Cardiac ventricle fibroblast (primary cell): ENCODE measurements around the gene SF3A2. TPM values are rescaled to one million over a fixed set of nuclear protein-coding genes. Genes with fewer than 3 reads are reported as not detected.

ENCODE experiments used
- total RNA-seq: library from RNA; depleted of rRNA; stranded (reverse); fragments of >200 nt; gene quantifications from 2 replicates; pipeline ENCODE4 v1.2.3, GENCODE V29; 2015

SF3A2 gene, protein sequence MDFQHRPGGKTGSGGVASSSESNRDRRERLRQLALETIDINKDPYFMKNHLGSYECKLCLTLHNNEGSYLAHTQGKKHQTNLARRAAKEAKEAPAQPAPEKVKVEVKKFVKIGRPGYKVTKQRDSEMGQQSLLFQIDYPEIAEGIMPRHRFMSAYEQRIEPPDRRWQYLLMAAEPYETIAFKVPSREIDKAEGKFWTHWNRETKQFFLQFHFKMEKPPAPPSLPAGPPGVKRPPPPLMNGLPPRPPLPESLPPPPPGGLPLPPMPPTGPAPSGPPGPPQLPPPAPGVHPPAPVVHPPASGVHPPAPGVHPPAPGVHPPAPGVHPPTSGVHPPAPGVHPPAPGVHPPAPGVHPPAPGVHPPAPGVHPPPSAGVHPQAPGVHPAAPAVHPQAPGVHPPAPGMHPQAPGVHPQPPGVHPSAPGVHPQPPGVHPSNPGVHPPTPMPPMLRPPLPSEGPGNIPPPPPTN
- total RNA-seq: 36.3 and 60.0 TPM in 2 replicates

DNA sequence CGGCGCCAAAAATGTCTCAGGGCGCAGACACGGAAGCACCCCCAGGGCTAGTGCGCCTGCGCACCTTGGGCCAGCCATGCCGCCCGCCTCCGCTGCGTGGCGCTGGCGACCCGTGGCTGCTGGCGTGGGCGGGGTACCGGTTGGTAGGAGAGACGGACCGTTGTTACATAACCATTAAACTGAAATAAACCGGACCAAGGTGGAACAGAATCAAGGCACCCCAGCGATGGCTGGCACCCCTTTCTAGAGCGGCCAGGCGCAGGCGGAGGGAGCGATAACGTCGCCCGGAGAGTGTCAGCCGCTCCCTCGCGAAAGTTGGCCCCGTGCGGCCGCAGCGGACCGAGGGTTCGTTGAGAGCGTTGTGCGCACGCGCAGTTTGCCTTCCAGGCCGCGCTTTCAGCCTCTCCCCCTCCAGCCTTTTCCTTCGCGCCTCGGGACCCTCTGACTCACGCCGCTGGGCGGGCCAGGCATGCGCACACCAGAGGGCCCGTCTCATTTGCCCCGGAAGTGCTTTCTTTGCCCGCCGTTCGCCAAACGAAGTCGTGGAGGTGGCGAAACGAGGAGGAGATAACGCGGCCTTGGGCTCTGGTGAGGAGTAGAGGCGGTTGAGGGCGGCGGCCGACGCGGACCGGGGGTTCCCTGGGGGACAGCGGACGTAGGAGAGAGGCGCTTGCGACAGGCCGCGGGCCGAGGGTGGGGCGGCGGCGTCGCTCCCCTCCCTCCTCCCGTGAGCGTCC is at the start of gene SF3A2, which contains the start of gene PLEKHJ1:
TSS of gene SF3A2 (plus strand) at position 511 of the 737 bp plus-strand sequence. CDS start 6,595 bp downstream, outside the sequence.
TSS of gene PLEKHJ1 (minus strand) at position 16 of the 737 bp plus-strand sequence. CDS start 81 bp downstream, outside the sequence.

DNA sequence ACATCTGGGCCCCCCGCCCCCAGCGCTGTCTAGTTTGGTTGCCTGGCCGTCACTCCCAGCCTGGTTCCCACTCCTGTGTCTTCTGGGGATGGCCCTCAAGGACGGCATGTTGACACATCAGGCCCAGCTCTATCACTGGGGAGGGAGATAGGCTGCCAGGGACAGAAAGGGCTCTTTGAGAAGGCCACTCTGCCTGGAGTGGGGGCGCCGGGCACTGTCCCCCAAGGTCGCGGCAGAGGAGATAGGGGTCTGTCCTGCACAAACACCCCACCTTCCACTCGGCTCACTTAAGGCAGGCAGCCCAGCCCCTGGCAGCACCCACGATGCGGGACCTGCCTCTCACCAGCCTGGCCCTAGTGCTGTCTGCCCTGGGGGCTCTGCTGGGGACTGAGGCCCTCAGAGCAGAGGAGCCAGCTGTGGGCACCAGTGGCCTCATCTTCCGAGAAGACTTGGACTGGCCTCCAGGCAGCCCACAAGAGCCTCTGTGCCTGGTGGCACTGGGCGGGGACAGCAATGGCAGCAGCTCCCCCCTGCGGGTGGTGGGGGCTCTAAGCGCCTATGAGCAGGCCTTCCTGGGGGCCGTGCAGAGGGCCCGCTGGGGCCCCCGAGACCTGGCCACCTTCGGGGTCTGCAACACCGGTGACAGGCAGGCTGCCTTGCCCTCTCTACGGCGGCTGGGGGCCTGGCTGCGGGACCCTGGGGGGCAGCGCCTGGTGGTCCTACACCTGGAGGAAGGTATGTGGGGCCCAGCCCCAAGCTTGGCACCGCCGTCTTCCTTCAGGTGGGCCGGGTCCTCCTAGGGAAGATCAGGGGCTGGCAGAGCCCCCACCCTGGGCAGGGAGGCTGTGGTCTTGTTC is 12.6 kb downstream of the SF3A2 start, which contains the start of gene AMH:
TSS of gene AMH (plus strand) at position 314 of the 857 bp plus-strand sequence. CDS start at position 324, 10 bp downstream.

DNA sequence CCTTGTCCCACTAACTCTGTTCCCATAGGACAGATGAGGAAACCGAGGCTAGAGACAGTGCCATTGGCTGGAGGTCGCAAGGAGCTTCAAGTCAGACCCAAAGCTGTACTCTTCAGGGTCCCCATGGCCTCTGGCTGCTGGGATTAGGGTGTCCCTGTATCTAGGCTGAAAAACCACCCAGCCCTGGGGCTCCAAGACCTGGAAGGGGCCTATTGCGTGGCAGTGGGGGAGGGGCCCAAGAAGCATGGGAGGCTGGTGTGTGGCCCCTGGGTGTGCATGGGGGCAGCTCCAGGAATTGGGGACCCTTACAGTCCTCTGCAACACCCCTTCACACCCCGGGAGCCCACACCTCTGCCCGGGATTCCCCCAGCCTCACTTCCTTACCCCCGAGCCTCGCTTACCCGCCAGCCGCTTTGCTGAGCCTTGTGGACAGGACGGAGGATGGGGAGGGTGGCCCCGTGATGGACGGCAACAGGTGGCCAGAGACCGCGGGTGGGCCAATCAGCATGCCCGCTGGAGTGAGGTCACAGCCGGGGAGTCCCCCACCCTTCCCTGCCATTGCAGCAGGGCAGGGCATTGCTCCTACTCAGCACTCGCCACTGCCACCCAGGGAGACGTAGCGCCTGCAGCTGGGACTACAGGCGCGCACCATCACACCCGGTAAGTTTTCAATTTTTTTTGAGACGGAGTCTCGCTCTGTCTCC is 19.5 kb downstream of the SF3A2 start, which contains the start of gene JSRP1:
TSS of gene JSRP1 (minus strand) at position 436 of the 704 bp plus-strand sequence. CDS start 1,103 bp downstream, outside the sequence.

DNA sequence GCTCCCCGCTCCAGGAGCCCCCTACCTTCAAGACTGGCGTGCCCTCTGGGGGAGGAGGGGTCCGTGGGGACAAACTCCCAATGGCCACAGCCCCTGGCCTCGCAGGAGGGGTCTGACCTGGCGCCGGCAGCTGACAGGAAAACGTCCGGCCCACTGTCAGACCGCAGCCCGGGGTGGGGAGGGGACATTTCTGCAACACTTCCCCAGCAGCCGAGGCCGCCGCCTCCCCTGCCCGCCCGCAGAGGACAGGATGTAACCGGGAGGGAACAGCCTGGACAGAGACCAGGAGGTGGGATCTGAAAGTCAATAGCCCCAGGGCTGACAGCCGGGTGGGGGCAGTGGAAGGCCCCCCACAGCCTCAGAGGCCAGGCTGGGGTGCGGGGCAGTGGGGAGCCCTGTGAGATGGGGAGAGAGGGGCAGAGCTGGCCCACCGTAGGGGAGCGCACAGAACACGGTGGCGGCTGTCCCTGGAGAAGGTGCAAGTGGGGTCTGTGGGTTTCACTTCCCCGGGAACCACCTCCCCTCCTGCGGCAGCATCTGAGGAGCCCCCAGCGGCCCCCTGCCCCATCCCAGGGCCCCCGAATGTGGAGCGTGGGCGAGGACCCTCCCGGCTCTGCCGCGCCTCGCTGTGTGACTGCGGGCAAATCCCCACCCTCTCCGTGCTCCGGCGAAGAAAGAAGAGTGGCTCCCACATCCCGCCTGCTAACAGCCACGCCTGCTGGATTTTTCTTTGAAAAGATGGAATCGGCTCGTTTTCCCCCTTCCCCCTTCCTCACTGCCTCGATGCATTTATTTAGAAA is 45.6 kb downstream of the SF3A2 start, which contains the start of gene PEAK3:
TSS of gene PEAK3 (minus strand) at position 114 of the 800 bp plus-strand sequence. CDS start 1,244 bp downstream, outside the sequence.

Other genes with a start within 250 kb of the SF3A2 start
- 91.3 and 97.8 TPM in 2 replicates for gene BTBD2, start 221.1 kb upstream of the SF3A2 start, total RNA-seq
- gene MKNK2, start 185.6 kb upstream of the SF3A2 start, total RNA-seq: 86.6 and 102 TPM in 2 replicates
- gene MOB3A, start 140.5 kb upstream of the SF3A2 start, total RNA-seq: 31.0 and 34.4 TPM in 2 replicates
- 0.62 and 1.3 TPM in 2 replicates for gene IZUMO4, start 139.9 kb upstream of the SF3A2 start, total RNA-seq
- gene AP3D1, start 85.3 kb upstream of the SF3A2 start, total RNA-seq: 79.8 and 87.5 TPM in 2 replicates
- 6.4 and 6.6 TPM in 2 replicates for gene DOT1L, start 72.9 kb upstream of the SF3A2 start, total RNA-seq
- gene PLEKHJ1, start 495 bp upstream of the SF3A2 start, total RNA-seq: 44.6 and 47.2 TPM in 2 replicates
- gene AMH, start 12.5 kb downstream of the SF3A2 start, total RNA-seq: 0.31 and 0.39 TPM in 2 replicates
- gene JSRP1, start 19.6 kb downstream of the SF3A2 start, total RNA-seq: not detected in 2 replicates
- gene PEAK3, start 45.4 kb downstream of the SF3A2 start, total RNA-seq: not detected in 2 replicates
- not detected in 2 replicates for gene LINGO3, start 71.3 kb downstream of the SF3A2 start, total RNA-seq
- 88.4 and 100 TPM in 2 replicates for gene LSM7, start 91.8 kb downstream of the SF3A2 start, total RNA-seq
- gene SPPL2B, start 91.9 kb downstream of the SF3A2 start, total RNA-seq: 24.6 and 26.0 TPM in 2 replicates
- not detected in 2 replicates for gene TMPRSS9, start 123.4 kb downstream of the SF3A2 start, total RNA-seq
- 37.6 and 44.0 TPM in 2 replicates for gene TIMM13, start 190.8 kb downstream of the SF3A2 start, total RNA-seq
- 24.1 and 26.4 TPM in 2 replicates for gene LMNB2, start 220.1 kb downstream of the SF3A2 start, total RNA-seq
- 42.2 and 60.7 TPM in 2 replicates for gene GADD45B, start 239.3 kb downstream of the SF3A2 start, total RNA-seq